ENCODE measurements around the gene ATP6V1F.
"Not testable (repeated sequence)": the region's sequence is repeated elsewhere in the genome, so short reads cannot be mapped to it uniquely, and the experiment has no call there.

ATP6V1F gene

DNA sequence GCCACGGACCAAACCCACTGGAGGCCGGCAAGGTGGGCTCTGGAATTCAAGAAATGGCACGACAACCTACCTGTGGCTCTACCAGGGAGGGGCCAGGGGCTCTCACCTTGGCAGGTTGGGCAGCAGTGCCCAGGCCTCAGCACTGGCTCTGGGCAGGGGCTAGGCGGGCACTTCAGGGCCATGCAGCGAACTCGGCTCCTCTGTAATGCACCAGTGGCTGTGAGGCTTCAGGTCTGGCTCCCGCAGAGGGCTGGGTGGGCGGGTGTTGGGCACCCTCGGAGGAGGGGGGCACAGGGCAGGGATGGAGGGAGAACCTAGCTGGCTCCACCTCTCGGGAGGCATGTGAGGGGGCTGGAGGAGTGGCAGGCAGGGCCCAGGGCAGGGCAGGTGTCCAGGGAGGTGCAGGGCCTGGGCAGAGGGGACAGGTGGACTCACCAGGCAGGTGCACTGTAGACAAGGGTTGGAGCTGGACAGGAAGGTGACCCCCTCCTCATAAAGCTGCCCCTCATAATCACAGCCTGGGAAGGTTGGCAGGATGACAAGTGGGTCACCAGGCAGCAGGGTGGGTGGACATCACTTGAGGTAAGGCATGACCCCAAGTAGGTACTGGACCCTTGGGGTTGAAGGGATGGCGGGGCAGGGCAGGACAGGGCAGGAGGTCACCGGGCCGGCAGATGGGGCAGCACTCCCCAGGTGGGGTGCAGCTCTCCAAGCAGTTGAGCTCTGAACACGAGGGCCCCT lies 41.1 kb downstream of the ATP6V1F start:
- DNase-seq, result no peak

DNA sequence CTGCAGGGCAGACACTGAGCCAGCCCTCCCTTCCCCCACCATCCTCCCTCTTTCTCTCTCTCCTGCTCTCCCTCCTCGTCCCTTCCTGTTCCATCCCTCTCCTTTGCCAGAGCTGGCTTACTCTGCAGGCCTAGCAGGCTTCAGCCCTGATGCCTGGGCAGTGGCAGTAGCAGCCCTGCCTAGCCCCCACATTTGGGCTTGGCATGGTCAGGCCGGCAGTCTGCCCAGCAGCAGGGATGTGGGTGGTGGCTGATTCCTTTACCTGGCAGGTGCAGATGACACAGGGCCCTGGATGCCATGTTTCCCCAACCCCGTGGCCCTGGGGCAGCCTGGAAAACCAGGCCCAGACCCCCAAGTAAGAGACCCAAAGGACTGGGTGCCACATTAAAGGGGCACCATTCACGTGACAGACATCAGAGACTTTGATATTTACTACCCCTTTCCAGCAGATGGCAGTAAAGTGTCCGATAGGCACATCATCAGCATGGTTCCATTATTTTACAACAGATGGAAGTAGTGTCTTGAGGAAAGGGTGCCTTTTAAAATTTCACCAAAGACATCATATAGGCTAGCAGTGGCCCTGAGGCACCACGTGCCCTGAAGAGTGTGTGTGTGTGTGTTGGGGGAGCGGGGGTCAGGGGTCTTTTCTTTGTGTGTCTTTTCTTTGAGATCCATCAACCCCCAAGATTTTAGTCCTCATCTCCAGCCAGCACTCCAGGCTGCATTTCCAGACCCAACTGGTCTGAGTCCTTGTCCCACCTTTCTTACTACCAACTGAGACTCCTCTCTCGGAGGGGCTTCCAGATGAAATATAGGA lies 41.9 kb downstream of the ATP6V1F start:
- peak; percentile 75 for DNase-seq

DNA sequence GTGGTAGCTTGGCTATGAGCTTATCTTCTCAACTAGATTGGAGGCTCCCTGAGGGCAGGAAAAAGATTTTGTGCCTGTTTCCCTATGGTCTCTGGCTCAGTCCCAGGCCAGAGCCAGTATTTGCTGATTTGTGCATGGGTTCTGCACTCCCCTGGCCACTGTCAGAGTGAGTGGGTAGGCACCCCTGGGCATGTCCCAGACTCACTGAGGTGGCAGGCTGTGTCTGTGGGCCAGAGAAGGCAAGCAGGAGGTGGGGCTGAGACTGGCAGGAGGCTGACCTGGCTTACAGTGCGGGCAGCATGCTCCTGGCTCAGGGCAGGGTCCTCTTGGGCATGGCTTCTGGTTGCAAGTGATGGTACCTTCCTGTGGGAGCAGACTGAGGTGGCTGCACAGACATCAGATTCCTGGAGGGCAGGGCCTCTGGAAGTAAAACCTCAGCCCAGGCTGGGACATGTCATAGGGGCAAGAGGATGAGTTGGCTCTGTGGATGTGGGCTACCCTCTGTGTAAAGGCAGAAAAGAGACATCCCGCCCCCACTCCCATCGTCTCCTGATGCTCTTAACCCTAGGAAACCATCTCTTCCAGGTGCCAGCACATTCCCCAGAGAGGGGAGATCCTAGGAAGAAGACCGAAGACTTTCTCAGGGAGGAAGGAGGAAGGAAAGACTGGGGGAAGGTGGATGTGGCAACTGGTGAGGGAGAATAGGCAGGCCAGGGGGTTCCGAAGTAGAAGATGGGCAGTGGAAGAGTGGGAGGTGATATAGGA lies 43.5 kb downstream of the ATP6V1F start:
- no peak for DNase-seq

- DNase-seq, result no peak
Measured at GRCh38 chr7:128906766-128907559, 44.3 kb downstream of the ATP6V1F start.

DNA sequence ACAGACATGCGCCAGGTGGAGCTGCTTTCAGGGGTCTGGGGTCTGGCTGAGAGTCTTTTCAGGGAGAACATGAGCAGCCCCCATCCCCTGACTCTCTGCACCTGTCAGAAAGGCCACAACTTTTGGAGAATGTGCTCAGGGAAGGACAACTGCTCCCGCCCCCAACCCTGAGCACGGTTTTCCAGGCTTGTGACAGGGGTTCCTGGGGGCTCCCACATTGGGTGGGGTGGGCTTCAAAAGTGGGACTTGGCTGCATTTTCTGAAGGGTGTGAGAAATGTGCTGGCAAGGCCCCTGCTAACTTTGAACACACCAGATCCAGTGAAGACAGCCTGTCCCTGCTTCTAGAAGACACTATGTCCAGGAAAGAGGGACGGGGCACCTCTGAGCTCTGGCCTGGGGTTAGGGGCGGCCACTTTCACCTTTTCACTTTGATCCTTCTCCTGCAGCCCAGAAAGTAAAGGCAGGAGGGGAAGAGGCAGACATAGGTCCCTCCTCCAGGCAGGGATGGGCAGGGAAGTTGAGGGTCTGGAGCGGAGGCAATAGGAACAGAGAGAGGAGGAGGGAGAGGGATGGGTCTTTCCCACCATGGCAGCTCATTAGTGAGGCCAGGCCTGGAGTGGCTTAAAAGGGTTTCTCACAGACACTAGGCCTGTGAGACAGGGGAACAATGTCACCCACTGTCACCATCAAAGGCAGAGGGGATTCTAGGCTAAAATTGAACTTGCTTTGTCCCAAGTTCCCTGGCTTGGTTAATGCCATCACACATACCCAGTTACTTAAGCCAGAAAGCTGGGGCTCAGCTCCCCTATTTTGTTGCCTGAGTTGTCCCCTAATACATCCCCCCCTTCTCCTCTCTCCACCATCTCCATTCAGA lies 46.3 kb downstream of the ATP6V1F start:
- DNase-seq, result no peak

GRCh38 chr7:128909625-128910568 lies 47.2 kb downstream of the ATP6V1F start:
- no peak for DNase-seq

GRCh38 chr7:128910569-128910945 lies 47.9 kb downstream of the ATP6V1F start, which contains the start of gene KCP:
Gene KCP, minus strand, starts transcription at chr7:128910709. Its CDS starts 33 bp downstream, at chr7:128910676.
- DNase-seq, result no peak

- DNase-seq, result peak; percentile 24
Measured at GRCh38 chr7:128911423-128912031, 48.9 kb downstream of the ATP6V1F start.

GRCh38 chr7:128912281-128912680 lies 49.6 kb downstream of the ATP6V1F start:
- DNase-seq, result no peak

GRCh38 chr7:128912709-128913495 lies 50.2 kb downstream of the ATP6V1F start:
- DNase-seq, result not testable (repeated sequence)

DNA sequence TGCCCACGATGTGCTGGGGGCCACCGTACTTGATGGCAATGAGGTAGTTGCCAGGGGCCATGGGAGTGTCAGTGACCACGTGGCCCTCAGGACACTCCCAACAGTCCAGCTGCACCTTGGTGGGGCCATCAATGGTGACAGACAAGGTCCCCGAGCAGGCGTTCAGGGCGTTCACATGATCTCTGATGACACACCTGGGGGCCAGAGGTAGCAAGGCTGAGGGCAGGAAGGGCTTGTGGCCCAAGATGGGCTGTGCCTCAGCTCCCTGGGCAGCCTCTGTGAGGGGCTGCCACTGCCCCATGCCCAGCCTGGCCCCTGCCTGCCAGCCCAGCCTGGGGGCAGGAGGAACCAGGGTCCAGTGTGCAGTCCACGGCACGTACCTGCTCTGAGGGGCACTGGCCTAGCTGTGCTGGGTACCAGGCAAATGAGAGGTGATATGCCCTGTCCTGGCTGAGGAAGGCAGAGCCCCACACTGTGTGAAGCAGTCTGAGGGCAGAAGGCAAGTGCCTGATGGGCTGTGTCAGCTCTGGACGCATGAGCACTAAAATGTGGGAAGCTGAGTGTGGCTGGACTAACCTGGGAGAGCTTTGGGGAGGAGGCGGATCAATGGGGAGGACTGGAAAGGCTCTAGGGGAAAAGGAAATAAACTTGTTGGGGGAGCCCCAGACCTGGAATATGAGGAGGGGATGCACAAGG lies 51.4 kb downstream of the ATP6V1F start:
- DNase-seq, result no peak

DNA sequence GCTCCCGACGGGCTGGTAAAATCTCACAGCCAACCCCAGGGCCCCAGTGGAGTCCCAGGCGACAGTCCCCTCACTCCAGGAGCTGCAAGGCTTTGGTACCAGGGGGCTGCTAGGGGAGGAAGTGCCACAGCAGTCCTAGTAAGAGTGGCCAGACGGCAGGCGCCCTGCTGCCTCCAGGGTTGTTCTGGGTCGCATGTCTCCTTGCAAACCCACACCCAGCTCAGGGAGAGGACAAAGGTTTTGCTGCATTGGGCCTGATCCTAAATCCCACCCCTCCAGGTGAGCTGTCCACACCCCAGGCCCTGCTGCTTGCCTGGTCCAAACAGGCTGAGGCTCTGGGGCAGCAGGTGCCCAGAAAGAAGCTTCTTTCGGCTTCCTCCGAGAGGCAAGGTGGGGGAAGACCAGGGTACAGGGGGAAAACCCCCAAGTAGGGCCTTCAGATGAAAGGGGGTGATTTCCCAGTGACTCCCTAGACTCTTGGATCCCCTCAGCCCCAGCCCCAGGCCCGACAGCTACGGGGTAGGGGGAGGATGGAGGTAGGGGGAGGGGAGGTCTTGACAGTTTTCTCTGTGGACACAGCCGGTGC lies 52.0 kb downstream of the ATP6V1F start:
- DNase-seq, result no peak

GRCh38 chr7:128915271-128915819 lies 52.7 kb downstream of the ATP6V1F start:
- no peak for DNase-seq
